GM21390 (cell line): Measurements from ENCODE around the gene C11orf24.

Source experiments
- ATAC-seq: cut with Tn5 transposase; IDR thresholded peaks from one replicate; pipeline ENCODE4 v1.9.1; 2021; ENCODE audit not compliant: unreplicated experiment

The C11orf24 gene

GRCh38 chr11:68271781-68272608 is at the start of gene C11orf24:
C11orf24 (minus strand) TSS chr11:68271973; CDS start chr11:68263767, 8,206 bp downstream.
- ATAC-seq: peak; percentile 73

GRCh38 chr11:68317147-68317785 is 45.5 kb upstream of the C11orf24 start:
- no peak for ATAC-seq

- ATAC-seq: no peak
Observed at GRCh38 chr11:68315171-68315920, 43.6 kb upstream of the C11orf24 start.

- ATAC-seq: no peak
Observed at GRCh38 chr11:68314203-68315170, 42.7 kb upstream of the C11orf24 start.

GRCh38 chr11:68313574-68314202 is 41.9 kb upstream of the C11orf24 start:
- no peak for ATAC-seq

GRCh38 chr11:68312780-68313573 is 41.2 kb upstream of the C11orf24 start:
- ATAC-seq: no peak

GRCh38 chr11:68312117-68312779 is 40.5 kb upstream of the C11orf24 start, which contains the start of gene LRP5:
LRP5 (plus strand) TSS chr11:68312591; CDS start chr11:68312715, 124 bp downstream.
- no peak for ATAC-seq

GRCh38 chr11:68311160-68312116 is 39.7 kb upstream of the C11orf24 start:
- no peak for ATAC-seq

- ATAC-seq: no peak
Observed at GRCh38 chr11:68309621-68310185, 37.9 kb upstream of the C11orf24 start.

GRCh38 chr11:68308068-68308467 is 36.3 kb upstream of the C11orf24 start:
- no peak for ATAC-seq

- no peak for ATAC-seq
Observed at GRCh38 chr11:68306636-68307035, 34.9 kb upstream of the C11orf24 start.

- no peak for ATAC-seq
Observed at GRCh38 chr11:68303982-68304780, 32.4 kb upstream of the C11orf24 start.

GRCh38 chr11:68303083-68303482 is 31.3 kb upstream of the C11orf24 start:
- ATAC-seq: no peak

GRCh38 chr11:68302670-68303069 is 30.9 kb upstream of the C11orf24 start:
- no peak for ATAC-seq

GRCh38 chr11:68302256-68302655 is 30.5 kb upstream of the C11orf24 start:
- no peak for ATAC-seq

- no peak for ATAC-seq
Observed at GRCh38 chr11:68300076-68300830, 28.5 kb upstream of the C11orf24 start.
